Neural cell (in vitro differentiated cells): ENCODE data around the gene HECTD1.

ENCODE experiments used
- EP300 ChIP-seq: fragments of 450-650 bp; conservative IDR thresholded peaks from 2 replicates; pipeline ENCODE4 v1.6.1; 2014; ENCODE audit warnings: antibody characterized with exemption, mild to moderate bottlenecking, moderate library complexity; ENCODE audit not compliant: poor library complexity, severe bottlenecking
- EZH2 ChIP-seq: fragments of 200-600, 300-800 bp; shearing (Covaris generic), sonication (generic); IDR thresholded peaks from 2 replicates; pipeline ENCODE4 v1.6.1; 2014; ENCODE audit warnings: antibody characterized with exemption, low read length, borderline replicate concordance, mild to moderate bottlenecking; ENCODE audit not compliant: insufficient read depth, poor library complexity, severe bottlenecking
- POLR2AphosphoS5 ChIP-seq: IDR thresholded peaks from 2 replicates; pipeline ENCODE4 v1.6.1; 2012
- RAD21 ChIP-seq: fragments of 450-650 bp; conservative IDR thresholded peaks from 2 replicates; pipeline ENCODE4 v1.6.1; 2014; ENCODE audit warnings: antibody characterized with exemption, mild to moderate bottlenecking, moderate library complexity
- TF ChIP-seq, protein P1 (sequence below): fragments of 450-650 bp; IDR thresholded peaks from 2 replicates; pipeline ENCODE4 v1.5.1; 2014; ENCODE audit warnings: antibody characterized with exemption, mild to moderate bottlenecking, moderate library complexity; ENCODE audit not compliant: poor library complexity, severe bottlenecking
- TF ChIP-seq, protein P2 (sequence below): IDR thresholded peaks from 2 replicates; pipeline ENCODE4 v1.6.1; 2012; ENCODE audit warnings: borderline replicate concordance

DNA sequence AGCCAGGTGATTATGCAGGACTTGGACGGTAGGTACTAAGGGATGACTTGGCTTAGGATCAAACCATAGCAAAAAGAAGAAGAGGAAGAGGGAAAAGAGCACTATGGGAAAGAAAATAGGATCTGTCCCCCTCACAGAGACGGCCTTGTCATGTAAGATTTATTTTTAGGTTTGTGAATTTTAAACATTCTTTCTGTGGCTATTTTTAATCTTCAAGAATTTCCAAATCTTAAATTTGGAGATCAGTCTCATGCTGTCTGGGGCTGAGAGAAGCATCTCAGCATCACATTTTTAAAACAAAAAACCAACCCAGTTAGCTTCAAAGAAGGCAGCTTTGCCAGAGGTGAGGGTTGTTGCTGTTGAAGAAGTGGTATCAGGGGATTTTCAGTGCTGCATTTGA lies 128.8 kb downstream of the HECTD1 start:
- TF ChIP-seq, protein P1, sequence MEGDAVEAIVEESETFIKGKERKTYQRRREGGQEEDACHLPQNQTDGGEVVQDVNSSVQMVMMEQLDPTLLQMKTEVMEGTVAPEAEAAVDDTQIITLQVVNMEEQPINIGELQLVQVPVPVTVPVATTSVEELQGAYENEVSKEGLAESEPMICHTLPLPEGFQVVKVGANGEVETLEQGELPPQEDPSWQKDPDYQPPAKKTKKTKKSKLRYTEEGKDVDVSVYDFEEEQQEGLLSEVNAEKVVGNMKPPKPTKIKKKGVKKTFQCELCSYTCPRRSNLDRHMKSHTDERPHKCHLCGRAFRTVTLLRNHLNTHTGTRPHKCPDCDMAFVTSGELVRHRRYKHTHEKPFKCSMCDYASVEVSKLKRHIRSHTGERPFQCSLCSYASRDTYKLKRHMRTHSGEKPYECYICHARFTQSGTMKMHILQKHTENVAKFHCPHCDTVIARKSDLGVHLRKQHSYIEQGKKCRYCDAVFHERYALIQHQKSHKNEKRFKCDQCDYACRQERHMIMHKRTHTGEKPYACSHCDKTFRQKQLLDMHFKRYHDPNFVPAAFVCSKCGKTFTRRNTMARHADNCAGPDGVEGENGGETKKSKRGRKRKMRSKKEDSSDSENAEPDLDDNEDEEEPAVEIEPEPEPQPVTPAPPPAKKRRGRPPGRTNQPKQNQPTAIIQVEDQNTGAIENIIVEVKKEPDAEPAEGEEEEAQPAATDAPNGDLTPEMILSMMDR, result no peak
- no peak for TF ChIP-seq EP300
- no peak for TF ChIP-seq POLR2AphosphoS5
- TF ChIP-seq RAD21, result no peak
- TF ChIP-seq EZH2, result no peak
- TF ChIP-seq, protein P2, sequence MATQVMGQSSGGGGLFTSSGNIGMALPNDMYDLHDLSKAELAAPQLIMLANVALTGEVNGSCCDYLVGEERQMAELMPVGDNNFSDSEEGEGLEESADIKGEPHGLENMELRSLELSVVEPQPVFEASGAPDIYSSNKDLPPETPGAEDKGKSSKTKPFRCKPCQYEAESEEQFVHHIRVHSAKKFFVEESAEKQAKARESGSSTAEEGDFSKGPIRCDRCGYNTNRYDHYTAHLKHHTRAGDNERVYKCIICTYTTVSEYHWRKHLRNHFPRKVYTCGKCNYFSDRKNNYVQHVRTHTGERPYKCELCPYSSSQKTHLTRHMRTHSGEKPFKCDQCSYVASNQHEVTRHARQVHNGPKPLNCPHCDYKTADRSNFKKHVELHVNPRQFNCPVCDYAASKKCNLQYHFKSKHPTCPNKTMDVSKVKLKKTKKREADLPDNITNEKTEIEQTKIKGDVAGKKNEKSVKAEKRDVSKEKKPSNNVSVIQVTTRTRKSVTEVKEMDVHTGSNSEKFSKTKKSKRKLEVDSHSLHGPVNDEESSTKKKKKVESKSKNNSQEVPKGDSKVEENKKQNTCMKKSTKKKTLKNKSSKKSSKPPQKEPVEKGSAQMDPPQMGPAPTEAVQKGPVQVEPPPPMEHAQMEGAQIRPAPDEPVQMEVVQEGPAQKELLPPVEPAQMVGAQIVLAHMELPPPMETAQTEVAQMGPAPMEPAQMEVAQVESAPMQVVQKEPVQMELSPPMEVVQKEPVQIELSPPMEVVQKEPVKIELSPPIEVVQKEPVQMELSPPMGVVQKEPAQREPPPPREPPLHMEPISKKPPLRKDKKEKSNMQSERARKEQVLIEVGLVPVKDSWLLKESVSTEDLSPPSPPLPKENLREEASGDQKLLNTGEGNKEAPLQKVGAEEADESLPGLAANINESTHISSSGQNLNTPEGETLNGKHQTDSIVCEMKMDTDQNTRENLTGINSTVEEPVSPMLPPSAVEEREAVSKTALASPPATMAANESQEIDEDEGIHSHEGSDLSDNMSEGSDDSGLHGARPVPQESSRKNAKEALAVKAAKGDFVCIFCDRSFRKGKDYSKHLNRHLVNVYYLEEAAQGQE, result no peak
